ENCODE data around the gene TEAD3.

GRCh38 chr6:35432291-35432690, 64.6 kb downstream of the TEAD3 start:
- no peak for TF ChIP-seq TAF1 (IDR thresholded peaks at IDR 0.05; ENCODE audit: low read depth)
- TF ChIP-seq CEBPB (IDR thresholded peaks at IDR 0.05), result no peak
- TF ChIP-seq YY1 (IDR thresholded peaks at IDR 0.05; ENCODE audit: low read depth), result no peak
- TF ChIP-seq NFIC (IDR thresholded peaks at IDR 0.05), result no peak
- TF ChIP-seq FOXM1 (IDR thresholded peaks at IDR 0.05; ENCODE audit: borderline replicate concordance, low read depth), result no peak
- no peak for TF ChIP-seq TEAD4 (IDR thresholded peaks at IDR 0.05)
- TF ChIP-seq REST (IDR thresholded peaks at IDR 0.05; ENCODE audit: low read depth), result no peak
